Measurements from ENCODE around the gene IRAK2. TPM values are rescaled to one million over a fixed set of nuclear protein-coding genes. Genes with fewer than 3 reads are reported as not detected.

Gene IRAK2
- total RNA-seq, 1 experiment from 2014 or later: 0.61 TPM

- no peak overlapping the region for H2BK5ac ChIP-seq (ENCODE audit: insufficient read length, low read length)
- peaks cover 17% of the 10 kb centered on the region for H3K27me3 Mint-ChIP-seq (ENCODE audit: low read depth)
- no peak overlapping the region for H2BK15ac ChIP-seq (ENCODE audit: low read depth, low read length)
- H3K4me1 Mint-ChIP-seq: peaks cover 15 to 17% of the 10 kb centered on the region in 2 experiments
- H3K9ac ChIP-seq (ENCODE audit: extremely low read depth, insufficient read length, low read length): no peak overlapping the region
- H3K4me3 Mint-ChIP-seq: no peak overlapping the region
- H3K79me1 ChIP-seq (ENCODE audit: insufficient read depth, low read depth, low read length, poor library complexity, severe bottlenecking): no peaks in the 10 kb centered on the region
- no peak for TF ChIP-seq CTCF (conservative IDR thresholded peaks at IDR 0.05)
- no peaks in the 10 kb centered on the region for H4K20me1 ChIP-seq (ENCODE audit: control insufficient read depth, insufficient read depth, insufficient read length)
- H3K56ac ChIP-seq (ENCODE audit: insufficient read length, low read depth, low read length): no peak overlapping the region
- H3K23me2 ChIP-seq (ENCODE audit: insufficient read length, low read depth, low read length, poor library complexity, severe bottlenecking): peaks cover 13% of the 10 kb centered on the region
- no peak overlapping the region for H3K23ac ChIP-seq (ENCODE audit: insufficient read length, low read depth, low read length)
- H3K36me3 Mint-ChIP-seq (ENCODE audit: insufficient read depth in 1 of 3, low read depth in 3 of 3): peaks cover 15 to 26% (median 17%) of the 10 kb centered on the region in 3 experiments; a peak in 6 of 7 replicates
- H2BK20ac ChIP-seq (ENCODE audit: low read depth, low read length, poor library complexity, severe bottlenecking): no peak overlapping the region
- peaks cover 33 to 34% of the 10 kb centered on the region in 2 experiments for H3K9me3 Mint-ChIP-seq
- H3K27ac Mint-ChIP-seq: no peak overlapping the region
- no peak overlapping the region for H3K4me2 ChIP-seq (ENCODE audit: insufficient read depth, insufficient read length, low read length)
- no peak overlapping the region for H3K4ac ChIP-seq (ENCODE audit: low read depth, low read length)
- no peak overlapping the region for H4K91ac ChIP-seq (ENCODE audit: insufficient read length, low read depth, low read length)
- no peak overlapping the region for H3K14ac ChIP-seq (ENCODE audit: insufficient read depth, low read length)
- H3K9me3 ChIP-seq (ENCODE audit: control insufficient read depth, low read depth, low read length): no peaks in the 10 kb centered on the region
- no CpG with 5 or more reads among the region's 6 CpGs for WGBS (ENCODE audit: extremely low coverage, insufficient read length, low lambda C conversion rate)
- H3T11ph ChIP-seq (ENCODE audit: low read length): no peak overlapping the region
- H3K18ac ChIP-seq (ENCODE audit: insufficient read length, low read depth, low read length): no peak overlapping the region
- no peaks in the 10 kb centered on the region for H3K27me3 ChIP-seq (ENCODE audit: insufficient read depth, low read length)
- no peak overlapping the region for H2AK5ac ChIP-seq (ENCODE audit: insufficient read length, low read length)
- H3K79me2 ChIP-seq (ENCODE audit: insufficient read depth, low read length): peaks cover 3% of the 10 kb centered on the region; the same call in 1 of the 2 replicates
- H3K27ac ChIP-seq (ENCODE audit: insufficient read length, low read depth, low read length): no peak overlapping the region
- no peak for DNase-seq
- H4K8ac ChIP-seq (replicated peaks; ENCODE audit: insufficient read length, low read depth, low read length): no peak overlapping the region
- no peak overlapping the region for H2BK120ac ChIP-seq (ENCODE audit: low read depth, low read length, poor library complexity, severe bottlenecking)
- no peak overlapping the region for H4K5ac ChIP-seq (ENCODE audit: insufficient read length, low read depth, low read length)
- H2AFZ ChIP-seq (ENCODE audit: low read length): no peak overlapping the region
- H2BK12ac ChIP-seq (ENCODE audit: insufficient read length, low read depth, low read length): no peak overlapping the region
- no peaks in the 10 kb centered on the region for H3K4me1 ChIP-seq (ENCODE audit: insufficient read depth, low read length)
Measured at GRCh38 chr3:10245081-10245712, 80.5 kb downstream of the IRAK2 start.

Data from H9 (cell line).